Kidney capillary endothelial cell (primary cell): ENCODE data around the gene FGF4.
"Not testable (repeated sequence)": the region's sequence is repeated elsewhere in the genome, so short reads cannot be mapped to it uniquely, and the experiment has no call there.

Experiments used
- DNase-seq: peaks from one replicate; pipeline ENCODE4 v3.0.0-alpha.2; 2018; ENCODE audit warnings: low spot score

Gene FGF4

DNA sequence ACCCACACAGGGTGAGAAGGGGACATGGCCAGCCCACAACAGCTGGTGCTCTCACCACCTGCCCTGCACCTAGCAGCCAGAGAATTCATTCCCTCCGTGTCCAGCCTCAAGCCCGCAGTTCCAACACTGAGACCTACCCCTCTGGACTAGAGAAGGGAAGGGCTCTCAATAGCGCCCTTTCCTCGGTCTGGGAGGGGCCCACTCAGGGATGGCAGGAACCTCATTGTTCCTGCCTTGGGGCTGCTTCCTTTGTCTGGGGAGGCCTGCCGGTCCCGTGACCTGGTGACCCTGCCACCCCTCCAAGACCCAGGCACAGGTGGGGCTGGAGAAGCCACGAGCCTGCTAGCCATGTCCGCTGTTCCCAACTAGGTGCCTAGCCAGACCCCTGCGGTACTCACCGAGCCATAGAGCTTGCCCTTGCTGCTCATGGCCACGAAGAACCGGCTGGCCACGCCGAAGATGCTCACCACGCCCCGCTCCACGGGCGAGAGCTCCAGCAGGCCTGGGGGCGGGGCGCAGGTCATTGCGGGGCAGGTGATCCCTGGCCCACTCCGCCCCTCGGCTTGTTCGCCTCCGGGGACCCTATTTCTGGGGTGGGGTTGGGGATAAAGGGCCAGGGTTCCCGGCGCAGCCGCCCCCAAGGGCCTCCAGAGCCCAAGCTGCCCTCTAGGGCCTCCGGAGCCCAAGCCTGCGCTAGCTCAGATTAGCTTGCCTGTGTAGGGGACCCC lies 1.4 kb downstream of the FGF4 start:
- no peak for DNase-seq

DNA sequence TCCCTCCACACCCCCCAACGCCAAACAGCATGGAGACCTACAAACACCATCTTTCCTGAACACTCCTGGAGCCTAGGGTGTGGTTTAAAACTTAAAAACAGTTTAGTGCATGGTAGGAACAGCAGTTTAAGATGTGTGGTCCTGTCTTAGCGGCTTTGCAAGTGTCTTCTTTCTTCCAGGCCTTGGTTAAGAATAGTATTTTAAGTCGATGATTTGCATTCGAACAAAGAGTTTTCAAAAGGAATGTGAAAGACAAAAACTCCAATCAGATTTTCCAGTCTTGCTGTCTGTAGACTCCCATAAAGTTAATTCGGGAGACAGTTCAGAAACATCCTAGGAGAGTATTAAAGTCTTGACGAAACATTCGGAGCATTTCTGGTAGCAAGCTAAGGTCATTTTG lies 3.7 kb downstream of the FGF4 start:
- no peak for DNase-seq

DNA sequence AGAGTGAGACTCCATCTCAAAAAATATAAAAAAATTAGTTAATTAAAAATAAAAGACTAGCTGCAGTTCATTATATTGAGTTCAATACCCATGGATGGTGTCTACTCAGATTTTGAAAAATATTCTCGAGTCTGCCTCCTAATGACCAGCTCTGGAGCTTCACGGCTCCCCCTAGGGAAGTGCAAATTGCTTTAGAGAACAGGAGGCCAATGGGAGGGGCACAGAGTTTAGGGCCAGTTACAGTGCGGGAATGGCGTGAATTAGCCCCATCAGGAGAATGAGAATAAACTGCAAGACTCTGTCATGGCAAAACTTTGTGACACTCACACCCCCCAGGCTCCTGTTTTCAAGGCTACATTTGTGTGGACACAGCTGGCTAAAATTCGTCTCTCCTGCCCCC lies 4.6 kb downstream of the FGF4 start:
- DNase-seq: no peak

DNA sequence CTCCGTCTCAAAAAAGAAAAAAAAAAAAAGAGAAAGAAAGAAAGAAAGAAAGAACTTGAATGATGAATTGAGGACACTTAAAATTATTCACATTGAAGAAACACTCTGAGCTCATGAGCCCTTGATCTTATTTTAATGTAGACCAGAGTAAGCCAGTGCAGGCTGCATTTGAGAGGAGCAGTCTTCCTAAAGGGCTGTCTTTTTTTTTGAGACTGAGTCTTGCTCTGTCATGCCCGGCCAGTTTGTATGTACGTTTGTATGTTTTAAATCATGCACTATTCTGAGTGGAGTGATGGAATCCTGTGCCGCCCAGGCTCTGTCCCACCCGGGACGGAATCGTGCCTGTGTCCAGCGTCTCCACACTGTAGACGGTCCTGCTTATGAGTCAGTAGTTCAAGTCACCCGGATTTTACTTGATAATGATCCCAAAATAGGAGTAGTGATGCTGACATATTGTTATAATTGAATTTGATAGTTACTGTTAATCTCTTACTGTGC lies 9.6 kb downstream of the FGF4 start:
- no peak for DNase-seq

DNA sequence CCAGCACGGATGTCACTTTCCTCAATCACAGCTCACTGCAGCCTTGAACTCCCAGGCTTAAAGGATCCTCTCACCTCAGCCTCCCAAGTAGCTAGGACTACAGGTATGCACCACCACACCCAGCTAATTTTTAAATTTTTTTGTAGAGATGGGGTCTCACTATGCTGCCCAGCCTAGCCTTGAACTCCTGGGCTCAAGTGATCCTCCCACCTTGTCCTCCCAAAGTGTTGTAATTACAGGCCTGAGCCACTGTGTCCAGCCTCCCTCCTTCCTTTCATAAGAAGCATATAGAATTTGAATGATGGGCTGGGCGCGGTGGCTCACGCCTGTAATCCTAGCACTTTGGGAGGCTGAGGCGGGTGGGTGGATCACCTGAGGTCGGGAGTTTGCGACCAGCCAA lies 10.2 kb downstream of the FGF4 start:
- DNase-seq: not testable (repeated sequence)

DNA sequence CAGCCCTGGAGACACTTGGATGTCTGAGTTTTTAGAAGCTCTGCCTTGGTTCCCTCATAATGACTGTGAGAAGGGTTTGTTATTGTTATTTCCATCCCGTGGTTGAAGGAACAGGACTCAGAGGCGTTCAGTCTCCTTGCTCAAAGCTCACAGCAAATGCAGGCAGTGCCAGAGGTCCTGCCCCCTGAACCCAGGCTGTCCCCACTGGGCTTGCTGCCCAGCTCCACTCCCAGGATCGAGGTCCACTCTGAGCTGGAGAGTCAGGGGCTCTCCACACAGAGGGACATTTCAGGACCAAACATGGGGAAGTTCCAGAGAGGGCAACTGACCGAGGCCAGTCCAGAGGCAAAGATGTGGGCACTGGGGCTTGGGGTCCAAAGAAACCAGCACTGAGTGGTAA lies 14.8 kb downstream of the FGF4 start:
- DNase-seq: no peak

DNA sequence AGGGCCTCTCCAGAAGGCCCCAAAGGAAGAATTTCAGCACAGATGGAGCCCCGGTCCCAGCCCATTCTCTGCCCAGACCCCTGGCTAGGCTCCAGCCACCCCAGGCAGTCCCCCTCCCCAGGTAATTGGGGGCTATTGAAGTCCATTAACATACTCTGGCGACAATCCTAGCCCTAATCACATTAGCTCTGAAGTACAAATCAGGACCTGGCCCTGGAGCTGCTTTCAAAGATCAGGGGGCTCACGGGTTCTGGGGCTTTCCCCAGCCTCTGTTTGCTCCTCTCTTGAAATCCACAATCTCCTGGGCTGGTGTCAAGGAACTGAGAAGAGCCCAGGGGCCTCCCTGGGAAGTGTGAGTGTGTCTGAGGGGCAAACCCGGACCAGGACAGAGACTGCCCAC lies 22.3 kb downstream of the FGF4 start:
- DNase-seq: no peak

DNA sequence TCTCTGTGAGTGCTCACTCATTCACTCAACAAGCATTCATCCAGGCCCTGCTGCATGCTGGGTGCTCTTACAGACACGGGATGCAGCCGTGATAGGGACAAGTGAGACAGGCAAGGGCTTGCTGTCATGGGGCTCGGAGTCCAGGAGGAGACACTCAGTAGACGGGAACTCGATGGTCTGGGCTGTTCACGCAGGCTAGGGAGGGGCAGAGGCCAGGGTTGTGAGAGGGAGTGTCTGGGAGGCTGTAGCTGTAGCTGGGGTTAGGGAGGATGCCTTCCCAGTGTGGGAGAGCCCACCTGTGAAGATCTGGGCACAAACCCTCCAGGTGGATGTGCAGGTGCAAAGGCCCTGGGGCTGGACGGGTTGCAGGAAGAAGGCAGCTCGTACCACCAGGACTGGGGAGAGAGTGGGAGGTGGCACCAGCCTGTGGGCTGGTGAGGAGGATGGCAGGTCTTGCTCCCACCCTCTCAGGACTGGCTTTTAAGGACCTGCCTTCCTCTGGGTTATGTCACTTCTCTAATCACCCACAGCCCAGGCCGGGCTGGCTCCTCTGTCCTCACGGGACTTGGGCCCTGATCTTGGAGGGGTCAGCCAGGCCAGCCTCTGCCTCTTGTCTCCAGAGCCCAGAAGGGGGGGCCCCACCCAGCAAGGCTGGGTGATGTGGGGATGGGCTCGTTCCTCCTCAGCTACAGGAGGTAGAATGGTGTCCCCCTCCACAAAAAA lies 24.1 kb downstream of the FGF4 start:
- no peak for DNase-seq

DNA sequence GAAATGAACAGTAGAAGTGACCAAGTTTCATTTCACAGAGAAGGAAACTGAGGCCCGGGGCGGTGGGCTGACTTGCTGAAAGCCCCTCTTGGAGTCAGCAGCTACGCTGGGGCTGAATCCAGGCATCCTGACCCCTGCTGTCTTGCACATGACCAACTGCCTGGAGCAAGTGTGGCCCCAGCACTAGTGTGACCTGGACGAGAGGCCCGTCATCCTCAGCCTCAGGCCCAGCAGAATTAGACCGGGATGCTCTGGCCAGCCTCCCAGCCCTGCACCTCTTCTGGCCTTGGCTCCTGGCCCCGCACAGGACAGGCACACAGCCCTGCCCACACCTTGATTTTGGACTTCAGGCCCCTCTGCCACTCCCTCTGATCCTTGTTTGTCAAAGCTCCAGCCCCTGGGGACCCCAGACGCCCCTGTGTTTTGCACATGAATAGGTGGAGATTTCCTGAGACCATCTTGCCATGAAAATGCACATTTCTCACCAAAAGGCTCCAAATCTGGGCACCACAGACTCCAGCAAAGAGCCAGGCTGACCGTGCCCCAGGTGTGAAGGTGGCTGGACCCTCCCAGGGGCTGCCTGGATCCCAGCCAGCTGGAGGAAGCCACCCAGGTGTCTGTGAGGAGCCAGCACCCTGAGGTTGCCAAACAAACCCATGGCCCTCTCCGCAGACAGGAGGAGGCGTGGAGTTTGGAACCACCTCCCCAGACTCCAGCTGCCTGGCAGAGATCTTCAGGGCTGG lies 24.9 kb downstream of the FGF4 start:
- no peak for DNase-seq

DNA sequence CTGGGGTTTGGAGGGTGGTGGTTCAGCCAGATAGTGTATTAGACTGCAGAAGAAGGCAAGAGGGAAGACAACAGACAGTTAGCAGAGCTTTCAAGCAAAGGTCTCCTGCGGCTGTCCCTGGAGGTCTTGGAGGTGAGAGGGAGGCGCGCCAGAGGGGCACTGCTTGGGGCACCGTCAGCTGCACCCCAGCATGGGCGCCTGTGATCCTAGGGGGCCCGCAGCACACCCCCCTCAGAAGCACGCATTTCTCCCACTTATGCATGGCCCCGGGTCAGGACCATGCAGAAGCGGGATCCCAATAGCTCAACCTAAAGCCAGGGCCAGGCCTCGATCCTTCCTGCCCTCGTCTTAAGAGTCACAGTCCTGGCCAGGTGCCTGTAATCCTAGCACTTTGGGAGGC lies 26.5 kb downstream of the FGF4 start:
- DNase-seq: no peak

DNA sequence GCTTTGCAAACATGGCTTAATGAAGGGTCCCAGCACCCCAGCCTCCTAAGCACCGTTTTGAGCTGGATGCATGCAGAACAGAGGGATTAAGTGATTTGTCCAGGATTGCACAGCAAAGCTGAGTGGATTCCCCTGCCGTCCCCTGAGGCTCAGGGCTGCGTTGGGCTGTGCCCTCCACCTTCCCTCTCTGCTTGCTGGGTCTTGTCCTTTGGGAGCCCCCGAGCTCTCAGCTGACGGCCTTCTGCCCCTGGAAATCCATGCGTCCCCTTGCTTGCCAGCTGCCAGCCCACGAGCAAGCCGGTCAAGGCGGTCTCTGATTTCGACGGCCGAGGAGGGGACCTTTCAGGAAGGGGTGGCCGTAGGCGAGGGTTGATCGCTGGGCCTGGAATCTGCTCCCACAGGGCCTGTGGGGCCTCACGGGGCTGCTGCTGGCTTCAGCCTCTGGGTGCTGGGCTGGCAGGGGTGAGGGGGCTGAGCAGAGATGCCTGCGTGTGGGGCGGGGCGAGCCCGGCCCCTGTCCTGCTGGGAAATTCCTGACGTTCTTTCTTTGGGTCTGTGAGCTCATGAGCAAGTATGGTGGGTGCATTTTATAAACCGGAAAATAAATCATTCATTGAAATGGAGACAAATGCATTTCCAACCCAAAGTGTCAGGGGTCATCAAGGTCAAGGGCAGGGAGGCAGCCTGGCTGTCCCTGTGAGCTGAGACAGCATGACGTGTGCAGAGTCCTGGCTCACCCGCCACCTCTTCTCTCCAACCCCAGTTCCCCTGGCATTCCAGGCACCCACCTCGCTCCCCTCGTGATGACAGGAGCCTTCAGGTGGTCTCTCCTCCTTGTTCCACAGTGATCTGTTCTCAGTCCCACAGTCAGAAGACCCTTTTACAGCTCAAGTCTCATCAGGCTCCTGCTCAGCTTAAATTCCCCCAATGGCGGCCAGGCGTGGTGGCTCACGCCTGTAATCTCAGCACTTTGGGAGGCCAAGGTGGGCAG lies 28.1 kb downstream of the FGF4 start:
- DNase-seq: no peak

DNA sequence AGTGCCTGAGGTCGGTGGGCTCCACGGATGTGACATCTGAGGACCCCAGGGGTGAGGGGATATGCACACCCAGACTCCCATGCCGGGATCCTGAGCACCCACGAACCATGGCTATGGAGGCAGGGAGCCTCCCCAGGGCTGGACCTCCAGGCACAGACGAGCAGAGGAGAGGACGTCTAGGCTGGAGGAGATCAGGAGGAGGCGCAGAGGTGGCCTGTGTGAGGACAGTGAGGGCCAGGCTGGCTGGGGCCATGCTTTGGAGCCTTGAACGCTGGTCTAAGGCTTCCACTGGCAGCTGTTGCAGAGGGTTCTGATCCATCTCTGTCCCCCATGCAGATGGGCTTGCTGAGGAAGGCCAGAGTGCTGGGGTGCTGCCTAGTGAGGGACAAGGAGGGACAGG lies 29.0 kb downstream of the FGF4 start:
- DNase-seq: no peak

DNA sequence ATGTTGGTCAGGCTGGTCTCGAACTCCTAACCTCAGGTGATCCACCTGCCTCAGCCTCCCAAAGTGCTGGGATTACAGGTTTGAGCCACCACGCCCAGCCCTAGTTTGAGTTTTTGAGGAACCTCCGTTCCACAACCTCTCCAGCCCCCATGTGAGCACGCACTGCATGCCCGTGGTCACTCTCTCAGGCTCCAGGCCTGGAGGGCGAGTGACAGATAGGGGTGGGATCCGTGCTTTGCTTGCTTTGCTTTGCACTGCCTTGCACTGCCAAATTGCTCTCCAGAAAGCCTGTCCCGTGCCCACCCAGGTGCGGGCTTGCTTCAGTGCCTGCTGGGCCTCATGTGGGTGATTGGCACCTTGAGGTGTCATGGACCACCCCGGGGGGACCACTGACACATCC lies 29.9 kb downstream of the FGF4 start:
- no peak for DNase-seq

DNA sequence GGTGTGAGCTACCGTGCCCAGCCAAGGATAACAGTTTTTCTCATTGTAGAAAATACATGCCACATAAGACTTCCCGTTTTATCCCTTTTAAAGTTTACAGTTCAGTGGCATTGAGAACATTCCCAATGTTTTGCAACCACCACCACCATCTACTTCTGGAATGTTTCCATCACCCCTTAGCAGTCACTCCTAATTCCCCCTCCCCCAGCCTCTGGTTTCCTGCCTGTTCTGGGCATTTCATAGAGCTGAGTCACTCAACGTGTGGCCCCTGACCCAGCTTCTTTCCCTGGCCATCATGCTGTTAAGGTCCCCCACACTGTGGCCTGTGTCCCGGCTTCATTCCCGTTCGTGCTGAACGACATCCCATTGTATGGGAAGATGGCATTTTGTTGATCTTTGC lies 30.7 kb downstream of the FGF4 start:
- DNase-seq: peak; percentile 40

DNA sequence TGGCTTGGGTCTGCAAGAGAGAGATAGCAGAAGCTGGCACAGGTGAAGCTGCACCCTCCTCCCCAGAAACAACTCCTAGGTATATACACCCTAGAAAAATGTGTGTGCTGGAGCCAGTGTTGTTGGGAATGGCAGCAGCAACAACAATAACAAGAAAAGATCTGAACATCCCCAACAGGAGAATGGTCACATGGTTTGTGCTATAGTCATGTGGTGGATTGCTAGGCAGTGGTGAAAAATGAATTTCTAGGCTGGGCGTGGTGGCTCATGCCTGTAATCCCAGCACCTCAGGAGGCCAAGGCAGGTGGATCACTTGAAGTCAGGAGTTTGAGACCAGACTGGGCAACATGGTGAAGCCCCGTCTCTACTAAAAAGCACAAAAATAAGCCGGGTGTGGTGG lies 40.3 kb downstream of the FGF4 start:
- no peak for DNase-seq

DNA sequence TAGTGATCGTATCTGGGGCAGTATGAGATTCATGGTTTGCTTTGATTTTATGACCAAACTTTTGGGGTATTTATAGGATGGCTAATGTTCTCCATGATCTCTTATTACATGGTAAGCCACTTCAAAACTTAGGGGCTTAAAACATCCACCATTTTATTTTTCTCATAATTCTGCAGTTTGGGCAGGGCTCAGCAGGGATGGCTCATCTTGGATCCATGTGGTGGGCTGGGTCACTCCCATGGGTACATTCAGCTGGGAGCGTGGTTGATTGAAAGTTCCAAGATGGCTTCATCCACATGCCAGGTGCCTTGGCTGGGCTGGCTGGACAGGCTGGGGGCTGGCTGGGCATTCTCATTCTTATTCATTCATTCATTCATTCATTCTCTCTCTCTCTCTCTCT lies 40.8 kb downstream of the FGF4 start:
- no peak for DNase-seq

DNA sequence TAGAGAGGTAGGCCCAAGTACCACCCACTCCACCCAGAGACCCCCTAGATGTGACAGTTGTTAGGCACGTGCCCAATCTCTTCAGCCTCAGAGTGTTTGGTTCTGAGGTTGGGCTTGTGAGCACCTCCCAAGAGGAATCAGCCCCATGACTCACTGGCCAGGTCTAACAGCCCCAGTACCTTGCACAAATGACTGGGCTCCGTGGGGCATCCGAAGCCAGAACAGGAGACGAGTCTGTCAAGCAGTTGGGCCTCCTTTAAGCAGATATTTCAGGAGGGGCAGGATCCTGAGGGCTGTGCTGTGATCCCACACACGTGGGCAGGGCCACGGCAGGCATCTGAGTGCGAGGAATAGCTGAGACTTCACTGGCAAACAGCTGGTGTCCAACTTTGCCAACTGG lies 42.2 kb downstream of the FGF4 start:
- no peak for DNase-seq

DNA sequence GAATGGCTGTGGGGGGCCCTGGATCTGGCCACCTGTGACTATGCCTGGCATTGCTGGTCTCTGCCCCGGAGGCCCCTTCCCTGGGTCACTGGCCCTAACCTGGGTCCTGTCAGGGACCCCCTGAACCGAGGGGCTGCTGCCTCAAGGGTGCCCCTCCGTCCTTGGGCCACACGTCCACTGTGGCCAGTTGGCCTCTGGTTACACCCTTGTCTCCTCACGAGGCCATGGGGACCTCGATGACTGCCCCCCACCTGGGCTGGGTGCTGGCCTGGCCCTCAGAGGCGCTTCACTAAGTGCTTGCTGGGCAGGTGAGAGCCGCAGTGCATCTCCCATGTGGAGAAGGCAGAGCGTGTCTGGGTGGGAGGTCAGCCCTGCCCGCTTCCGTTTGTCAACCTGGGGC lies 44.0 kb downstream of the FGF4 start:
- DNase-seq: no peak

DNA sequence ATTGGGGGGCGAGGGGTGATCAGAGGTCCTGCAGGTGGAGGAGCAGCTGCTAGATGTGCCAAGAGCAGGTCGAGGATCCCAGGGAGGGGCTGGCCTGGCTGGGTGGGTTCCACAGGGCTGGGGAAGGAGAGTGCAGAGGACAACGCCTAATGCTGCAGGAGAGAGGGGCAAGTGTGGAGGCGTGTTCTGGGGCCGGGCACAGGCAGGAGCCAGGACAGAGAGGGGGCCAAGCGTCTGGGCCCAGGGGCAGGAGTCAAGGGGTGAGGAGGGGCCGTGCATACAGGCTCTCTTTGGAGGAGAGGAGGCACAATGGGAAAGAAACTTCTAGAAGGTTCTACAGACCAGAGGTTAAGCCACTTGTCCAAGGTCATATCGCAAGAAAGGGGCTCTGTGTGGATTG lies 44.6 kb downstream of the FGF4 start:
- DNase-seq: no peak

DNA sequence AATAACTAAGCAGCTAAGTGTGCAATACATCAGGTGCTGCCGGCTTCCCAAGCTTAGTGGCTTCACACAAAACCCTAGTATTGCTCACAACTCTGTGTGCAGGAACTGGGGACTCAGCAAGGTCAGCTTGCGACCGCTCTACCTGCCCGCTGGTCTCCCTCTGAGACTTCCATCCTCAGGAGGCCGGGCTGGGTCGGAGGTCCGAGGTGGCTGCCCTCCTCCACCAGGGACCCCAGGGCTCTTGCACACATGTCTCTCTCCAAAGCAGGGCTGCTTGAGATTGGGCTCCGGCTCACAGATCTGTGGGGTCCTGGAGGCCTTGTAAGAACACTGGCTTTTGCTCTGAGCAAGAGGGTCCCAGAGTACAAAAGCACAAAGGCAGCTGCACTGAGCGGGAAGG lies 45.9 kb downstream of the FGF4 start:
- DNase-seq: no peak

DNA sequence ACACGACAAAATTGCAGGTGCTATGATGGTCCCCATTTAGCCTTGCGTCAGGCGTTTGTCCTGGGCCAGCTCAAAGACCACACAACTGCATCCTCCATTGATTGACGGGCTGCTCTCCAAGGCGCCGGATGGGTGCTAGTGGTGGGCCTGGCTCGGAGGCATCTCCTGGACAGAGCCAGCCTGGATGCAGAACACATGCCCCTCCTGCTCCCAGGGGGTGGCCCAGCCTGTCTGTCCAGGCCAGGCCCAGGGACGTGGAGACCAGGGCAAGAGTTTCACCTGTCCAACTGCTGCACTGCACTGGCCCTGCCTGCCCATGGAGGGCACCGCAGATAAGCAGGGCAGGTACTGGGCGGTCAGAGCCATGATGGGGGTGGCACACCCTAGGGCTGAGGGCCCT lies 47.9 kb downstream of the FGF4 start:
- DNase-seq: no peak

DNA sequence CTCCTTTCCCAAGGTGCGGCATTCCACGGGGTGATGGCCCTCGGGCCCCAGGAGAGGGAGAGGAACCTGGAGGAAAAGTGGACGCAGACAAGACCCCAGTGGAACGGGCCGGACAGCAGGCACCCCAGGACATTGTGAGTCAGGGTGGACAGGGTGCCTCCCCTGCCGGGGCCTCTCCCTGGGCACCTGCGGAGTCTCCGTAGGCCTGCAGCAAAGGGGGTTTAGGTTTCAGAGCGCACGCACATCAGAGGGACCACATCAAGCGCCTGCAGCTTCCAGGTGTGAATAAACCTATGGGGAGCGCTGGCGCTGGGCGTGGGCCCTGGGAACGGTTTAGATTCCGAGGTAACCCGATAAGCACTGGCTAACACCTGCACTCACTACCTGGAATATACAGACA lies 48.7 kb downstream of the FGF4 start:
- DNase-seq: no peak
